Sciatic nerve (tissue), 1 donor: ENCODE results near the gene CROCC2. TPM values are rescaled to one million over a fixed set of nuclear protein-coding genes. Genes with fewer than 3 reads are reported as not detected.

Experiments
- total RNA-seq: library from RNA; stranded (reverse); fragmentation: NEBNext Ultra II Directional; extraction: Animal tissue kit (Norgen Biotek cat#: 25700); gene quantifications from one replicate; pipeline ENCODE4 v1.2.1, GENCODE V29; 2021
- donor health status: DM: no; HTN: no; CAD: no.

CROCC2 gene
- total RNA-seq, 1 donor from 2014 or later, result 0.18 TPM

Other genes starting within 250 kb of the CROCC2 start
- not detected for gene AQP12B, start 223.5 kb upstream of the CROCC2 start, total RNA-seq
- gene AQP12A, start 214.5 kb upstream of the CROCC2 start, total RNA-seq, result not detected
- 123 TPM for gene KIF1A, start 86.1 kb upstream of the CROCC2 start, total RNA-seq
- not detected for gene AGXT, start 37.5 kb upstream of the CROCC2 start, total RNA-seq
- not detected for gene MAB21L4, start 10.2 kb upstream of the CROCC2 start, total RNA-seq
- gene SNED1, start 92.3 kb downstream of the CROCC2 start, total RNA-seq, result 148 TPM
- 33.5 TPM for gene MTERF4, start 196.0 kb downstream of the CROCC2 start, total RNA-seq
- gene PASK, start 243.1 kb downstream of the CROCC2 start, total RNA-seq, result 7.0 TPM
- 45.3 TPM for gene PPP1R7, start 244.1 kb downstream of the CROCC2 start, total RNA-seq